IPS DF 4.7 (cell line): ENCODE measurements around the gene ALG5.

Experiments
- DNase-seq: peaks from one replicate; pipeline ENCODE4 v3.0.0-alpha.2; 2013; ENCODE audit warnings: low spot score; ENCODE audit errors: extremely low read depth

The ALG5 gene

DNA sequence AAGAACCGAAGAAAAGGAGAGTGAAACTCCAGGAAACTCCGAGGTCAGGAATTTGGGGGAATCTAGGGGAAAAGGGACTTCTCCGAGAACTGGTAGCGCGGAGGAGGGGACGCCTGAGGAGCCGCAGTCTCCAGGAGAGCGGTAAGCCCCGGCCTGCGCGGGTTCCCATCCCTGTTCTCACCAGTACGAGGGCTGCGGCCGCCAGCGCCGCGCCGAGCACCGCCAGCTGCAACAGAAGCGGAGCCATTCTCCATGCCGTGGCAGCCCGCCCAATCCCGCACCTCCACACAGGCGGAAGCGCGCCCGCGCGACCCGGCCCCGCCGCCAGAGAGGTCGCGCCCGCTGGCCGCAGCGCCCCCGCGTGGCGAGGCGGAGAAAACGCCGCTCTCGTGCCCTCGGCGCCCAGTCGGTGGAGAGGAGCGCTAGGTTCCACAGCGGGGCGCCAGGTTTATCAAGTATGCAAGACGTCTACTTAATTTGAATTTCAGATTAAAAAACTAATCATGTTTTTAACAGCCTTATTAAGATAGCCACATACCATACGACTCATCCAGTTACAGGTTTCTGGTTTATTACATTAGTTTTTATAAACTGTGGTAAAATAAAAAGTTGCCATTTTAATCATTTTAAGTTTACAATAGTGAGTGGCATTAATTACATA is at the start of gene ALG5:
ALG5 (minus strand) TSS at position 287 of the 661 bp plus-strand sequence; CDS start at position 247, 40 bp downstream.
- DNase-seq, result no peak

- DNase-seq, result no peak
Measured at GRCh38 chr13:37047846-37048245, 48.7 kb upstream of the ALG5 start.

DNA sequence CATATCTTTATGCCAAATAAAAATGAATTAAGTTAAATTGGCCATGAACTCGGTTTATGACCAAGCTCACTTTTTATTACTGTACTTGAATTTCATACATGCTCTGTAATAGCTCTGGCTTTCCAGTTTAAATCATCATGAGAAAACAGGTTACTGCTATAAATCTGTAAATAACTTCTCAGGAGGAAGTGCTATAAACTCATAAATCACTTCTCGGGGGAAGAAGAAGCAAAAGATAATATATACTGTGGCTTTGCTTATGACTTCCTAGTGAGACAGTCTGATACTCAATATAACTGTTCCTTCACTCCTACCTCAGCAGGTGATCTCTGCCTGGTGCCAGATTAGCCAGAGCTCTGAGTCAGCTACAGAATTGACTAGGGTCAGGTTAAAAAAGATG is 47.9 kb upstream of the ALG5 start:
- no peak for DNase-seq

GRCh38 chr13:37046062-37046461 is 46.9 kb upstream of the ALG5 start:
- no peak for DNase-seq

DNA sequence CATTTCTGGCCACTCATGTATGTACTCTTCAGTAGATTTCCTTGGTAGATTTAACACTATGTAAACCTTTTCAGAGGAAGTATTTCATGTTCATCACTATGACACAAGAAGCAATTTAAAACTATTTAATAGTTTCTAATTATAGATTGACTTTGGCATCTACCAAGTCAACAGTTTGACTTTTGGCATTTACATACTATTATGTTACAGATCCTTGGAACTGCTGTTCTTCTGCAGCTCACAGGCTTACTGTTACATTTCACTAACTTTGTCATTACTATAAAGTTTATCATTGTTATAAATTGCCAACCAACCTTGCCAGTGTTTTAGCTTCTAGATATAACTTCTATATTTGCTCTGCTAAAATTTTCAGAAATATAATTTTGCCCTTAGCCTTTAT is 41.6 kb upstream of the ALG5 start:
- no peak for DNase-seq

- DNase-seq, result no peak
Measured at GRCh38 chr13:37039896-37040295, 40.8 kb upstream of the ALG5 start.

- DNase-seq, result no peak
Measured at GRCh38 chr13:37037241-37037640, 38.1 kb upstream of the ALG5 start.

DNA sequence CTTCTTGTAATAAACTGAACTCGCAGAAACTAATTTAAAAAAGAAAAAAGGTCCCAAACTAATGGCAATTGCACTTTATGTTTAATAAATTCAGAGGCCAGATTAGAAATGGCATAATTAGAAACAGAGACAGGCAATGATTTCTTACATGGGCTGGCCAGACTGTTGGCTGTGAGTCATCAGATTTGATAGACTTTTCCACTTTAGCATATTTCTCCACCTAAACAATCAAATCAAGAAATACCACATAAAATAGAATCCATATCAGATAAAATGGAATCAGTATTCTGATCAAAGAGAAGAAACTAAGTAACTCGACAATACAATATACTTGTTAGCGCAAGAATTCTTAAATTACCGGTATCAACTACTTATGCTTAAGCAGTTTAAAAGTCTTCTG is 30.5 kb upstream of the ALG5 start:
- no peak for DNase-seq

DNA sequence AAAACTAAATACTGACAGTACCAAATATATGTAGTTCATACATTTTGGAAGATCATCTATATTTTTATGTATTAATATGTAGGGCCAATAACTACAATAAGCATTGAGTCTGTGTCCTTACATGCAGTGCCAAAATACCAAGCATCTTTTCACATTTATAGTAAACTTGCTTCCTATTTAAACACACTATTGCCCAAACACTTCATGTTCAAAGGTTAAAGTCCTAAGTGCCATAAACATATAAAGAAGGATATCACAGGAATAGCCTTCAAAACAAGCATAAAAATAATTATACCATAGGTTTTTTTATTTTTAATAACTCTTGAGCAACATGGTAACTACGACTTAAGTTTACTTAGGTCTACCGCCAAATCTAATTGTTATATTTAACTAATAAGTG is 28.5 kb upstream of the ALG5 start:
- DNase-seq, result no peak

DNA sequence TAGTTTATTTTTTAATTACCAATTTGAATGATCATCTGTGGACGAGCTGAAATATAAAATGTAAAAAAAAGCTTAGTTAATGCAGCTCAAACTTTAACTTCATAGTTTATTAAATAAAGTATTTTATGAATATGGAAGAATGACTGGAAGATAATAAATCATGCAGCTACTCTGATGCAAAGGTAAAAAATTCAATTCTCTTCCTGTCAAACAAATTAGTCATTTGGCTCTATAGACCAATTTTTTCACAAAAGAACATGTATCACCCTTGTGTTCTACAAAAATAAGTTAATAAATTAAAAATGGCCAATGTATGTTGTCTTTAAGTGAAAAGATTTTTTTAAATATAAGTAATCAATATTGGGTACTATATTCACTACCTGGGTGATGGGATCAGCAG is 27.6 kb upstream of the ALG5 start:
- no peak for DNase-seq

- DNase-seq, result no peak
Measured at GRCh38 chr13:37023871-37024270, 24.7 kb upstream of the ALG5 start.

DNA sequence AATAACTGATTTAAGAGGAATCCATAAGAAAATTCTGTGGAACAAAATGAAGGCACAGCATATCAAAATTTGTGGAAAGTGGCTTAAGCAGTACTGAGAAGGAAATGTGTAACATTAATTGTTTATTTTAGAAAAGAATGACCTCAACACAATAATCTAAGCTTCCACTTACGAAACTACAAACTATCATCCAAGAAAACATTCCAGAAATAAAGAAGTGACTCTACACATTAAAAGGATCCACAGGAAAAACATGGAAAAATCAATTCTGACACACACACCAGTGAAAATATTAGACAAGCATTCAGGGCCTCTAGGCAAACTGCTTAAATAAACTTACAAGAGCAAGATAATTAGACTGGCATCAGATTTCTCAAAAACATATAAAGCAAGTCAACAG is 15.5 kb upstream of the ALG5 start:
- no peak for DNase-seq

GRCh38 chr13:37011788-37012187 is 12.6 kb upstream of the ALG5 start:
- DNase-seq, result no peak

DNA sequence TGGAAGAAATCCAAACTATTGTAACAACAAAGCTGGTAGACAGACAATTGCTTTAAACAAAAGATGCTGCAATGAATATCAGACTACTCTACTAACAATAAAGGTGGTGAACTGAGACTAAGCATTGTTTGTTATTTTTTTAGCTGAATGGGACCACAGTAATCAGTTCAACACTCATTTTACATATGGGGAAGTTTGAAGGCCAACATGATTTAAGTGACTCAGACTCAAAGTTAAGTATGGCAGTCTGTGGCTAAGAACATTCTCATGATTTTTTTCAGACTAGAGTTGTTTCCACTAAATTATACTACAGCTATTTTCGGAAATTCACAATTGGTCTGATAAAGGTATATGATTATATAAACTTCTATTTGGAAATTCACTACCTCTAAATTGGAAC is 11.9 kb upstream of the ALG5 start:
- no peak for DNase-seq

DNA sequence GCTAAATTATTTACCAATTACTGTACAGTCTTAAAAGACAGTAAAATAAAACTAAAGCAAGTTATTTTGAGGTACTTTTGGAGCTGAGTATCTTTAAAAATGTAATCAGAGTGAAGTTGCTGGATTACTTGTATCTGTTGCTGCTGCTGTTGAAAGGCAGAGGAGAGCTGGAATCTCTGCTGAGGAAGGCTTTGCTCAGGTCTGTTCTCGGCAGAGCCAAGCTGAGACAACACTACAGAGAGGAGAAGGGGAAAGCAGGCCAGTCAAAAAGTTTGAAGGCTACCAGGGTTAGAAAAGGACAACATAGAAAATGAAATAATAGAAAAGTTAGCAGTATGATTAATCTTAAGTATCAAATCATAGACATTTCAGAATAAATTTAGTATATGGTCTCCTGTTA is 11.3 kb upstream of the ALG5 start:
- DNase-seq, result no peak

- DNase-seq, result no peak
Measured at GRCh38 chr13:37009692-37010091, 10.6 kb upstream of the ALG5 start.

DNA sequence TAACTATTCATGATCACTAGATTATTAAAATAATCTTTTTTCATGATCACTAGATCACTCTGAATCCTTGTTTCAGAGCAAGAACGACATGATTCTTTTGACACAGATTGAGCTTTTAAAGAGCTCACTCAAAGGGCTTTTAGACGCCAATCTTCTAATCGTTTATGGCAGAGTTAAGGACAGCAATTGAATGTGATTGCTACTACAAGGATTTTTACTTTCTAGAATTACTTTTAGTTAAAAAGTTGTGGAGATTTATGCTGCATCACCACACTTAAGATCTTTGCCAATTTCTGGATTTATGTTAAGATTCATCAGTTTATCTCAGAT is 2.7 kb upstream of the ALG5 start:
- no peak for DNase-seq

DNA sequence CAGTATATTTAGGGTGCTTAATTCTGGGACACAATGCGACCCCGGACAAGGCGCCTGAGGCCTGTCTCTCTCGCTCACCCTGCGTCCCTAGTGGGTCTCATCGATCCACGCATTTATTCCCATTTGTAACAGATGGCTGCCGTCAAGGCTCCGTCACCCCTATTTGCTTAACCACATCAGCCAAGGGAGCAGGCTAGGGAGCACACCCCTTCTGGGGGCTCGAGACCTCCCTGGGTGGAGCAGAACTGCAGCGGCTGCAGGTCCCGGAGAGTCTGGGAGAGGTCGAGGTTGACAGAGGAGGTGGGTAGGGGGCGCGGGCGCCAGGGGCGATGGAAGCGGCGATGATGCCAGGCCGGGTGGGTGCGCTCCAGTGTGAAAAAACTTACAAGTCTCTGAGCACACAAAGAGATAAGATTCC is 507 bp downstream of the ALG5 start:
- DNase-seq, result no peak

DNA sequence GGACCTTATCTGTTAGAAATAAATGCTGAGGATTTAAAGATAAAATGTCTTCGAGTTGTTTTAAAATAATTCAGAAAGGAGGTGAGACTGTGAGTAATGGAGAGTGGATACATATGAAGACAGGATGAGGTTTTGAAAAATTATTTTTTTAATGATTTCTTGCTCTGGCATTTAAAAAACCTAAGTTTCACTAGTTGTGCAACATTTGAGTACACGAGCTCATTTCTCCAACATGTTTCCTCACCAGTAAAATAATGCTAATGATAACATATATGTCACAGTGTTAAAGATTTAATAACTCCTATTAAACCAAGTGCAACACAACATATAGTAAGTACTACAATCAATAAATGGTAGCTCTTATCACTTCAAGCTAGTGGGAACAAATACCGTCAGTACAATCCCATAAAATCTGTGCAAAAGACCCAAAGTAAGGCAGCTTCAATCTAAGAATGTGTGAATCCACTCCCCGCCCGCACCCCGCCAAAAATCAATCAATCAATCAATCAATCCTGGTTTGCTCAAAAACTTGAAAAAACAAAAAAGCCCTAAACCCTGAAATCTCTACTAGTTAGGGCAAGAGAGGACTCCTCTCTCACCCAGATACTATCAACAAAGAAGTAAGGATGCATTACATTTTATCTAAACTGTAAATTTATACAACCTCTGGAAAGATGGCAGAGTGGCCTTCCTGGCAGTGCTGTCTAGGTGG is 1.3 kb downstream of the ALG5 start:
- no peak for DNase-seq

- DNase-seq, result no peak
Measured at GRCh38 chr13:36992362-36992761, 6.8 kb downstream of the ALG5 start.

DNA sequence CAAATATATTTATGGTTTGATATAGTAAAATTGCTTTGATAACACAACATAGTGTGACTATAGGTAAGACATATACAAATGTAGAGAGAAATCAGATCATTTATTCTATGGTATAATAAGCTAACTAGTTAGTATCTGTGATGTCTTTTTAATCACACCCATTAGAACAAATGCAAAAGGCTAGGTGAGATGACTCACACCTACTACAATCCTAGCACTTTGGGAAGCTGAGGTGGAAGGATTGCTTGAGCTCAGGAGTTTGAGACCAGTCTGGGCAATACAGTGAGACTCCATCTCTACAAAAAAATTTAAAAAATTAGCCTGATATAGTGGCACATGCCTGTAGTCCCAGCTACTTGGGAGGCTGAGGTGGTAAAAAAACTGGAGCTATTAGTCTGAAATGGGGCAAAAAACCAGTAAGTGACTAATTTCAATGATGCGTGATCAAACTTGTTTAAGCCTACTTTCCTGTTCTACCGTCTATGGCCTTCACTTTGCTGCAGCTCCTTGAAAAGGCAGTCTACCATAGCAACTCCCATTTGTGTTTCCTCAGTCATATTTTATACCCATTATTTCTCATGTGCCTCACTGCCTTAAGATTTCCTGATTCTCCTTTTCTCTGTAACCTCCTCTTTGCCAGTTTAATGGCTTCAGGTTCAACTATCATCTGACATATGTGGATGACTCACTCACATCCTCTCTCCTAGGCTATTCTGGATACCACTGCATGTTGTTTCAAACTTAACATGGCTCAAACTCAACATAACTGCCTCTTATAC is 12.5 kb downstream of the ALG5 start:
- DNase-seq, result no peak

DNA sequence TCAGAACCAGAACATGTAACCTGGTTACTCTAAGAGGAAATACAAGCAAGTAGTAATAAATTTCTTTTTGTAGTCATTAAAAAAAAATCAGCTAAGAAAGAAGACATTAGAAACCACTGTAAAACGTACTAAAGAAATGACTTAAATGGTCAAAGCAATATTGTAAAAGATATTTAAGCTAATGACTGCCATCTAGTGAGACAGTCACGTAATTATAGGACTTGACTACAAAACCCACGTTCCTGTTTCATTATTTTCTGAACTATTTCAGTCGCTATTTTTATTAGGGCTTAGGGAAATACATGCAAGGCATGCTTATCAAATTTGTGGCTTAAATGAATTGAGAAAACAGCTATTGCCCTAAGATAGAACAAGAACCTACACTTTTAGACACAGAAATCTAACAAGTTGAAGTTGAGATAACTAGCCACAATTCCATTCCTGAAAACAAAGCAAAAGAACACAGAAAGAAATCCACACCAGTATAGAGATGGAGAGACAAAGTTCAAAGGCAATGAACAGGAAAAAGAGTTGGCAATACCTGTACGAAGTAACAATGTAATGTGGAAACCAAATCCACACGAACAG is 17.9 kb downstream of the ALG5 start:
- no peak for DNase-seq
